GM19240 (cell line): Measurements from ENCODE around the gene INHA.

Source experiments
- DNase-seq: peaks from one replicate; pipeline ENCODE4 v3.0.0; 2011; ENCODE audit warnings: low spot score; ENCODE audit not compliant: insufficient read length

Gene INHA

GRCh38 chr2:219557791-219558785 lies 14.0 kb upstream of the INHA start:
- no peak for DNase-seq

DNA sequence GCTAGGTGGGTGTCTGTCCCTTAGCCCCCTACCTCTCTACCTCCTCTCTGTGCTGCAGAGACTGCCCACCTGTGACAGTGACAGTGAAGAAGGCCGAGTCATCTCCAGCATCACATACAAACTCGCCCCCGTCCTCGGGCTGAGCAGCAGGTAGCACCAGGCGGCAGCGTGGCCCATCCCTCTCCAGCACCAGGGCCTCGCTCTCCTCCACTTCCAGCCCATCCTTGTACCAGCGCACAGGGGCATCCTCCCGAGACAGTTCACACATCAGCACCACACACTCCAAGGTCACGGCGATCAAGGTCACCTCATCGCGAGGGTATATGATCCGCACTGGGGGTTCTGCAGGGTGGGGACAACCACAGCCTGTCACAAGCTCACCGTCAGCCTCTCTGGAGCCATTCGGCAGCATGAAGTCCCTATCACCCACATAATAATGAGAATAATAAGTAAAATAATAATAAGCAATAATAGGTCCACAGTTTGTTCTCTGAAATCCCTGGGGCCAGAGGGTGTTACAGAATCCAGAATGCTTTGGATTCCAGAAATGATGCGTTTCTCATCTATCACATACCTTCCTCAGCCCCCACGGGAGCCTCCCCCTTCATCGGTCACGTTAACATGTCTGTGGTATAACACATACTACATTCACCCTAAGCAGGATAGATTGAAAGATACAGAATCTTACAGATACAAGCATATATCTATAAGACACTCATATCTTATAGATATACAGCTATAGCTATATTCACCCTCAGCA lies 12.8 kb upstream of the INHA start:
- DNase-seq = no peak

DNA sequence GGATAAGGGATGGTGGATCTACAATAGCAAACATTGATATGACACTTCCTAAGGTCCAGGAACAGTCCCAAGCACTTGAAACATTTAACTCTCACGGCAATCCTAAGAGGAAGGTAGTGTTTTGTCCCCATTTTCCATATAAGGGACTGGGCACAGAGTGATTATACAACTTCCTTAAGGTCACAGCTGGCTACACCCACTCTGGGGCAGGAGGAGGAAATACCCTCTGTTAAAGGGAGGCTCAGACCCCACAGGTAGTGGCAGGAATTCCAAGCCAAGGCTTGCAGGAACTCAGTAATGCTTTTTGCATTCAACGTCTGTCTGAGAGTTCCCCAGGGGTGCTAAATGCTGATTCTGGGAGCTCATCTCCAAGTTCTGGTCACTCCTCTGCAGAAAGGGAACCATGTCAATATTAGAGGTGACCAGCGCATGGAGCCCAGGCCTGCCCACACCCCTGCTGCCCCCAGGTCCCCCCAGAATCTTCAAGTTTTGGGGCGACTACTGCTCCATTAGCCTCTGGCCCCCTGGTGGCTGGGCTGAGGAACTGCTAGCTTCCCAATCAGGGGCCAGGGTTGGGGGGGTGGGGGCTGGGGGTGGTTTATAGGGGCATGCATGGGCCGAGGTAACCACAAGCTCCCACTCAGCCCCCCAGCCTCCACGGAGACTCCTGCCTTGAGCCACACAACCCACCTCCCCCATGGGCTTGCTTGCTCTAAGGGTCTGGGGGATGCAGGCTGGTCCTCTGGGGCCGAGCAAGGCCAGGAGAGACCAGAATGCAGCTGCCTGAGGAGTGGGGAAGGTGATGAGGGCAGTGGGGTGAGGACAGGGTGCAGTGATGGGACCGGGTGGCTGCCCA lies 11.8 kb upstream of the INHA start:
- DNase-seq = peak; percentile 55

DNA sequence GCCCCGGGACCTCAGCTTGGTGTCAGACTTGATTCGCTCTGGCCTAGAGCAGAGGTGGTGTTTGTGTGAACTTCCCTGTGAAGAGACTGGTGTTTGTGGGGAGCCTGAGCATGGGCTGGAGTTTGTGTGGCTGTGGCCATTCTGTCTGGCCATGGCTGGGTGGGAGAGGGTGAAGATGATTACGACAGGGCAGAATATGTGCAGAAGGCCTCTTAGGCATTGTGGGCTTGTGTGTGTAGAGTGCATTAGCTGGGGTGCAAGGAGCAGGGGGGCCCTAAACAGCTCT lies 11.3 kb upstream of the INHA start:
- DNase-seq = no peak

GRCh38 chr2:219561179-219562048 lies 10.7 kb upstream of the INHA start:
- no peak for DNase-seq

- no peak for DNase-seq
These were observed 9.8 kb upstream of the INHA start for GRCh38 chr2:219562049-219563020.

- no peak for DNase-seq
These were observed 8.7 kb upstream of the INHA start for GRCh38 chr2:219563271-219563928.

DNA sequence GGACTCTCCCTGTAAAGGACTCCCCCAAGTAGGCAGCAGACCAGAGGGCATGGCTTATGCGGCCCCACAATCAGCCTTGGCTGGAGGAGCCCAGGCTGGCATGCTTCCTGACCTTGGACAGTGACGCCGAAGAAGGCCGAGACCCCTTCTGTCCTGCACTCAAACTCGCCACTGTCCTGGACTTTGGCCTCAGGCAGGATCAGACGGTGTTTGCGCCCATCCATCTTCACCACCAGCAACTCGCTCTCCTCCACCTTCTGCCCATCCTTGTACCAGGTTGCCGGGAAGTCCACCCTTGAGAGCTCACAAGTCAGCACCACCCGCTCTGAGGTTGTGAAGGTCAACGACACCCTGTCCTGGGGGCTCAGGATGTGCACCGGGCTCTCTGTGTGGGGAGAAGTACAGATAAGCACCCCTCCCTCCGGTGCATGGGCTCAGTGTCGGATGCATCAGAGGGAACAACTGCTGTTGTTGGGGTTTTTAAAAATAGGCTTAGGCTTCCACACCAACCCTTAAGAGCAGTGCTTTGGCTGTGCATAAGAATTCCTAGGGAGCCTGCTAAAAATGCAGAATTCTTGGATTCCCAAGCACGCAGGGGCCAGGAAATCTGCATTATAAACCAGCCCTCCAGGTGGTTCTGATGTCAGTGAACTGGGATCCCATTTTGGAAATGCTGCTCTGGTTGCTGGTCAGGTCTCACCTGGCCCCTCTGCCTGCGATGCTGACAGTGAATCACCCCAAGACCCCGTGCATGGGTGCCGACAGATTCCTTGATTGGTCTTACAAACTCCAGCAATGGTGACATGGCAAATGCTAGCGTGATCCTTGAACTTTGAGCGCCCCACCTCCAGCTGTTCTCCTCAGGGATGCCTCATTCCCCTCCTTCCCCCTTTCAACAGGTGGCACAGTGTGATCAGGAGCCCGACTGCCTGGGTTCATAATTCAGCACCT lies 6.7 kb upstream of the INHA start:
- no peak for DNase-seq

DNA sequence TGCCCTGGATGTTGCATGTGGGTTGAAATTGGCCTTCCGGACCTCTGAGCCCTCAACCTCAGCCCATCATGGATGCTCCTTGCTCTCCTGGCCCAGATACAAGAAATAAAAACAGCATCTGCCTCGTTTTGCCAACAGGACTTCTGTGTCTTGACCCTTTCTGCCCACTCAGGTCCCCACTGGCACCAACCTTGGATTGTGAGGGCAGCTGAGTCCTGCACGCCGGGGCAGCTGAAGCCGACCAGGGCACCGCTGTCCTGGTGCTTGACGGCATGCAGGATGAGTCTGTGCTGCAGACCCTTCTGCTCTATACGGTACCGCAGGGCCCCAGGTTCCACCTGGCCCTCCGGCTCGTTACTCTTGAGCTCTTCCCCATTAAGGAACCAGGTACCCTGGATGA lies 5.5 kb upstream of the INHA start:
- no peak for DNase-seq

DNA sequence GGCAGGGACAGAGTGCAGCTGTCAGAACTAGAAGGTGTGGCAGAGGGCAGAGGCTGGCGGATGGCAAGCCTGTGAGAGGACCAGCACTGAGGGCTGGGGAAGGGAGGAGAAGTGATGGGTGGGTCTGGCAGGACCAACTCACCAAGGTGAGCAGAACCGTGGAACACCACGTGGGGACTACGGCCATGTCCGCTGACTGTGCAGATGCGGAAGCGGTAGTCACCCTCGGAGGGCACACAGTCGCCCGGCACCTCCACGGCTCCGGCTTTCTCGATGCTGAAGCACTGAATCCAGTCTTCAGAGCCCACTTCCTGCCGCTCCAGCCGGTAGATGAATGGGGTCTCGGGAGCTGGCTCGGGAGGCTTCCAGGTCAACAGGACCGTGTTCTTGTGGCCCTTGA lies 5.0 kb upstream of the INHA start:
- DNase-seq = no peak

DNA sequence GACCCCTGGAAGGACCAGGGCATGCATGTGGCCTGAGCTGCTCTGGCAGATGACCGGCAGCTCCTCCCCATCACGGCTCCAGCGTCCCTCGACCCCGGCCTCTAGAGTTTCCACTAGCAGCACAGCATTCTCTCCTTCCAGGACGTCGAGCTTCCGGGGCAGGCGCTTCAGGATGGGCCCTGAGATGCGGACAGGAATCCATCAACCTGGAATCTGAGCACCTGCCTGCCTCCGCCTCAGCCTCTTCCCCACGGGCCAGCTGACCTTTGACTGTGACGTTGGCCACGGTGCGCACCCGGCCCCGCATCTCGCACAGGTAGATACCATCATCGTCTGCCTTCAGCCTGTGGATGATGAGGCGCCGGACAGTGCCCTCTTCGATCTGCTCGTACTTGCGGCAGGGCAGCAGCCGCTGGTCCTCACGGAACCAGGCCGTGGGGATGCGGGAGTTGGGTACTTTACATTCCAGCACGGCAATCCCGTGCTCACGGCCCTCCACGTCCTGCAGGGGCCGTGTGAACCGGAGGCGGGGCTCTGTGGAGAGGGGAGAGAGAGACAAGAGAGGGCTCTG lies 4.2 kb upstream of the INHA start:
- DNase-seq = no peak

DNA sequence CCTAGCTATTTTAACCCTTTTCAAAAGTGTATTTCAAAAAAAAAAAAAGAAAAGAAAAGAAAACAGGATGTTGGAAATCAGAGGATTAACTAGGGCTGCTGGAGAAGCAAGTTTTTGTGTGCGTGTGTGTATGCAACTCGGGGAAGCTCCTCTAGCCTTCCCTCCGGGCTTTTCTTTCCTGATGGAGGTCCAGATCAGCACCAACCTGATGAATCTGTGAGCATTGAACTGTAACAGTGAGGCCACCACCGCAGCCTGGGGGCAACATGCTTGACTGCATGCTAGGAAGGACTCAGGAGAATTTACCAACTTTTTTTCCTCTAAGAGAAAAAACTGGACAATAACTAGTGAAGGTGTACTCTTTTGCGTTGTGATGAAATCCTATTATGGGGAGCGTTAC lies 3.1 kb upstream of the INHA start:
- DNase-seq = no peak

GRCh38 chr2:219569635-219570034 lies 2.5 kb upstream of the INHA start:
- DNase-seq = no peak

DNA sequence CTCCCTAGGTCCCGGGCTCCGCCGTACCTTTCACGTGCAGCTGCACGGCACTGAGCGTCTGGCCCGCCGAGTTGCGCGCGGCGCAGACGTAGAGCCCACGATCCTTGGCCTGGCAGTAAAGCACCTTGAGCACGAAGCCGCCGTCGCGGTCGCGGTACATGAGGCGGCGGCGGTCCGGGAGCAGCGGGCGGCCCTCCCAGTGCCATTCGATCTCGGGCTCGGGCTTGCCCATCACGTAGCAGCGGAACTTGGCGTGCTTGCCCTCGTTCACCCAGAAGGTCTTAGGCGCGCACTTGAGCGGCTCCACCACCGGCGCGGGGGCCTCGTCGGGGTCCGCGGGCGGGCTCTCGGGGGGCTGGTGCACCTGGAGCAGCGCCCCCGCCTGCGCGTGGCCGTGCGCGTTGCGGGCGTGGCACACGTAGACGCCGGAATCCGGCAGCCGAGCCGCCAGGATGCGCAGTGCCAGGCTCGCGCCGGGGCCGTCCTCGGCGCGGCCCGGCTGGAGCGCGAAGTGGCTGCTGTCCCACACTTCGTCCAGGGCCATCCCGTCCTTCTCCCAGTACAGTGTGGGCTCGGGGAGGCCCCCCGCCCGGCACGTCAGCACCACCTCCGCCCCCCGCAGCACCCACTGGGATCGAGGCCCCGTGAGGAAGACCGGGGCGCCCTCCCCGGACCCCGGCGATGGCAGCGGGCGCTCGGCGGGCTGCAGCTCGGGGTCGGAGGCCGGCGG lies 1.8 kb upstream of the INHA start:
- no peak for DNase-seq

GRCh38 chr2:219570924-219571310 lies 1.2 kb upstream of the INHA start:
- DNase-seq = no peak

DNA sequence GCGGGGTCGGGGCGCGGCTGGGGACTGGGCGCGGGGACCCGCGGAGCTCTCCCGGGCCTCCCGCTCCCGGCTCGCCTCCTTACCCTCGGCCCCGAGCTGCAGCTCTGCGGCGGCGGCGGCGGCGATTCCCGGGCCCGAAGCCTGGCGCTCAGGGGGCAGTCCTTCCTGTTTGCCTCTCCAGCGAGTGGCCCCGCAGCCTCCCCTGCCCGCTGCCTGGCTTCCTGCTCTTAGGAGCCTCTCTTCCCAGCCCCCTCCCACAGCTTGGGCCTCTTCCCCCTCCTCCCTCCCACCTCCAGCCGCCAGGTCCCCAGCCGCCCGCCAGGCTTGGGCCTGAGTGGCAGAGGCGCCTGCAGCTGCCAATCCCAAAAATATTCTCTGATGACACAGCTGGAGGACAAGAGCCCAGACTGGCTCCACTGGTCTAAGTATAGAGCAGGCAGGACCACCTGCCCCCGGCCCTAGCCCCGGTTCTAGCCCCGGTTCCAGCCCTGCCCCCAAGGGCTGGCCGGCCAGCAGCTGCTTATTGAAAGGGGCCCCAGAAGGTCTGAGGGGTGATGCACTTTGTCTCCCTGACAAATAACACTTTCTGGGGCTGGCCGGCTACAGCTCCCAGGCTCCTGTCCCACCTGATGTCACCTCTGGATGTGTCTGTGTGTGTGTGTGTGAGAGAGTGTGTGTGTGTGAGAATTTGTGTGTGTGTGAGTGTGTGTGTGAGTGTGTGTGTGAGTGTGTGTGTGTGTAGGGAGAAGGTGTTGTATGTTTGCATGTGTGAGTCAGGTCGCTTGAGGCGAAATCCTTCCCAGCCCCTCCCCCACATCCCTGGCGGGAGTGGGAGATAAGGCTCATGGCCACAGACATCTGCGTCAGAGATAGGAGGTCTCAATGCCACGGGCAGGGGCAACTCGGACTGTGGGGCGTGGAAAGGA lies 536 bp upstream of the INHA start, which contains the start of gene OBSL1:
TSS of gene OBSL1 (minus strand) at position 229 of the 926 bp plus-strand sequence. CDS start 307 bp downstream, outside the sequence.
- no peak for DNase-seq
